NCI-H1436 (cell line): Measurements from ENCODE around the gene AKAP8.
"Not testable (repeated sequence)": the region's sequence is repeated elsewhere in the genome, so short reads cannot be mapped to it uniquely, and the experiment has no call there.

Source experiments
- DNase-seq: peaks from one replicate; lab custom pipeline; 2025; lab: John Stamatoyannopoulos, UW

AKAP8 gene

GRCh38 chr19:15373644-15374043, 5.9 kb downstream of the AKAP8 start:
- no peak for DNase-seq

GRCh38 chr19:15372891-15373301, 6.7 kb downstream of the AKAP8 start:
- DNase-seq, result no peak

- no peak for DNase-seq
Observed at GRCh38 chr19:15372470-15372869, 7.1 kb downstream of the AKAP8 start.

- no peak for DNase-seq
Observed at GRCh38 chr19:15371786-15372380, 7.7 kb downstream of the AKAP8 start.

GRCh38 chr19:15371119-15371518, 8.5 kb downstream of the AKAP8 start:
- no peak for DNase-seq

GRCh38 chr19:15369594-15369891, 10.0 kb downstream of the AKAP8 start:
- no peak for DNase-seq

- no peak for DNase-seq
Observed at GRCh38 chr19:15368798-15369593, 10.6 kb downstream of the AKAP8 start.

- DNase-seq, result no peak
Observed at GRCh38 chr19:15368051-15368632, 11.4 kb downstream of the AKAP8 start.

GRCh38 chr19:15367439-15367838, 12.1 kb downstream of the AKAP8 start:
- no peak for DNase-seq

- no peak for DNase-seq
Observed at GRCh38 chr19:15365264-15365663, 14.3 kb downstream of the AKAP8 start.

- not testable (repeated sequence) for DNase-seq
Observed at GRCh38 chr19:15363791-15364190, 15.8 kb downstream of the AKAP8 start.

GRCh38 chr19:15363048-15363447, 16.5 kb downstream of the AKAP8 start:
- not testable (repeated sequence) for DNase-seq

GRCh38 chr19:15360015-15360414, 19.6 kb downstream of the AKAP8 start:
- DNase-seq, result not testable (repeated sequence)

GRCh38 chr19:15358918-15359317, 20.7 kb downstream of the AKAP8 start:
- no peak for DNase-seq

GRCh38 chr19:15357906-15358305, 21.7 kb downstream of the AKAP8 start:
- no peak for DNase-seq

GRCh38 chr19:15354566-15355296, 24.9 kb downstream of the AKAP8 start:
- no peak for DNase-seq

- DNase-seq, result no peak
Observed at GRCh38 chr19:15353908-15354307, 25.7 kb downstream of the AKAP8 start.

GRCh38 chr19:15352535-15352934, 27.1 kb downstream of the AKAP8 start:
- DNase-seq, result not testable (repeated sequence)

GRCh38 chr19:15341328-15341727, 38.3 kb downstream of the AKAP8 start:
- DNase-seq, result not testable (repeated sequence)

- no peak for DNase-seq
Observed at GRCh38 chr19:15340086-15340485, 39.5 kb downstream of the AKAP8 start.

- no peak for DNase-seq
Observed at GRCh38 chr19:15337202-15337601, 42.4 kb downstream of the AKAP8 start.

GRCh38 chr19:15335992-15336391, 43.6 kb downstream of the AKAP8 start:
- not testable (repeated sequence) for DNase-seq
